Kidney (tissue), 14 donors: ENCODE data around the gene GRK6. TPM values are rescaled to one million over a fixed set of nuclear protein-coding genes. Genes with fewer than 3 reads are reported as not detected.

Experiments
- DNase-seq, 5 donors: peaks; one replicate each; pipeline ENCODE4 v3.0.0-alpha.2; 2013 to 2020
- FAIRE-seq: peaks from 2 replicates; lab custom pipeline; 2012; peaks lifted over from hg19 to GRCh38; lab: Jason Lieb, UNC
- H3K27ac ChIP-seq, 2 donors: one replicate each; pipeline ENCODE4 v1.7.0; 2013; ENCODE audit warnings: low read depth in 2 of 2, low read length in 2 of 2, inconsistent platforms in 1 of 2
- H3K27me3 ChIP-seq: one replicate; pipeline ENCODE4 v1.7.1; 2013; ENCODE audit warnings: low read length, inconsistent platforms; ENCODE audit not compliant: control insufficient read depth, insufficient read depth
- H3K36me3 ChIP-seq, 3 donors: one replicate each; pipeline versions ENCODE4 v1.7.0 to v1.7.1; 2013; ENCODE audit warnings: low read length in 3 of 3, control low read depth in 1 of 3, inconsistent platforms in 1 of 3; ENCODE audit not compliant: insufficient read depth in 3 of 3, control insufficient read depth in 2 of 3
- H3K4me1 ChIP-seq, 3 donors: one replicate each; pipeline versions ENCODE4 v1.7.0 to v1.7.1; 2013; ENCODE audit warnings: low read length in 3 of 3, inconsistent platforms in 1 of 3, low read depth in 1 of 3; ENCODE audit not compliant: control insufficient read depth in 2 of 3, insufficient read depth in 2 of 3
- H3K4me3 ChIP-seq, 3 donors: one replicate each; pipeline versions ENCODE4 v1.7.0 to v1.8.1; 2013; ENCODE audit warnings: low read length in 3 of 3, control low read depth in 1 of 3, inconsistent platforms in 1 of 3
- H3K9ac ChIP-seq, 3 donors: one replicate each; pipeline versions ENCODE4 v1.7.0 to v1.7.1; 2013; ENCODE audit warnings: low read length in 3 of 3, control low read depth in 1 of 3, inconsistent platforms in 1 of 3
- H3K9me3 ChIP-seq, 3 donors: one replicate each; pipeline versions ENCODE4 v1.7.0 to v1.7.1; 2013; ENCODE audit warnings: low read length in 3 of 3, control low read depth in 1 of 3, inconsistent platforms in 1 of 3; ENCODE audit not compliant: control insufficient read depth in 2 of 3, insufficient read depth in 1 of 3
- intact Hi-C: fragments of 100-400 bp; cut with DNase I; formaldehyde crosslinking; loops from one replicate; pipeline ENCODE4 v1.11.1; 2022
- polyA plus RNA-seq: library from polyadenylated mRNA; stranded (reverse); fragments of 350-450 nt; fragmentation: Illumina TruSeq; extraction: RNeasy Lipid Tissue Mini Kit (QIAGEN cat#74804); gene quantifications from one replicate; pipeline ENCODE4 v1.2.3, GENCODE V29; 2014; ENCODE audit warnings: low read depth, low replicate concordance; ENCODE audit not compliant: insufficient read depth
- total RNA-seq: library from RNA; stranded (reverse); fragmentation: NEBNext Ultra II Directional; extraction: Animal tissue kit (Norgen Biotek cat#: 25700); gene quantifications from one replicate; pipeline ENCODE4 v1.2.1, GENCODE V29; 2021
- TF ChIP-seq, protein P1 (sequence below): IDR thresholded peaks from 3 replicates; pipeline ENCODE4 v1.5.1; 2012; ENCODE audit warnings: mild to moderate bottlenecking, moderate library complexity, borderline replicate concordance; ENCODE audit not compliant: insufficient read depth; ENCODE audit errors: extremely low read depth
- donor health status: control.
- donor health status: control.
- donor health status: control.
- donor health status: control.
- donor health status: control.
- donor health status: DM: yes; HTN: yes; CAD: no.
- donor health status: Normal renal cell carcinoma (clear cell type).

The GRK6 gene
- total and polyA plus RNA-seq, 2 donors from 2014 or later, result 9.6 to 37.8 TPM

- no peak overlapping the region for H3K27ac ChIP-seq
Observed at GRCh38 chr5:177434942-177435738, 8.7 kb downstream of the GRK6 start.

GRCh38 chr5:177435847-177436536, 9.5 kb downstream of the GRK6 start:
- FAIRE-seq, result no peak

More at GRCh38 chr5:177434942-177435738, 8.7 kb downstream of the GRK6 start:
- peaks cover 2 to 13% (median 10%) of the 10 kb centered on the region in 3 donors for H3K36me3 ChIP-seq
- FAIRE-seq (no peak), DNase-seq (no peak)
- no peak overlapping the region for H3K9ac ChIP-seq
- H3K4me3 ChIP-seq, result no peak overlapping the region
- TF ChIP-seq, protein P1, sequence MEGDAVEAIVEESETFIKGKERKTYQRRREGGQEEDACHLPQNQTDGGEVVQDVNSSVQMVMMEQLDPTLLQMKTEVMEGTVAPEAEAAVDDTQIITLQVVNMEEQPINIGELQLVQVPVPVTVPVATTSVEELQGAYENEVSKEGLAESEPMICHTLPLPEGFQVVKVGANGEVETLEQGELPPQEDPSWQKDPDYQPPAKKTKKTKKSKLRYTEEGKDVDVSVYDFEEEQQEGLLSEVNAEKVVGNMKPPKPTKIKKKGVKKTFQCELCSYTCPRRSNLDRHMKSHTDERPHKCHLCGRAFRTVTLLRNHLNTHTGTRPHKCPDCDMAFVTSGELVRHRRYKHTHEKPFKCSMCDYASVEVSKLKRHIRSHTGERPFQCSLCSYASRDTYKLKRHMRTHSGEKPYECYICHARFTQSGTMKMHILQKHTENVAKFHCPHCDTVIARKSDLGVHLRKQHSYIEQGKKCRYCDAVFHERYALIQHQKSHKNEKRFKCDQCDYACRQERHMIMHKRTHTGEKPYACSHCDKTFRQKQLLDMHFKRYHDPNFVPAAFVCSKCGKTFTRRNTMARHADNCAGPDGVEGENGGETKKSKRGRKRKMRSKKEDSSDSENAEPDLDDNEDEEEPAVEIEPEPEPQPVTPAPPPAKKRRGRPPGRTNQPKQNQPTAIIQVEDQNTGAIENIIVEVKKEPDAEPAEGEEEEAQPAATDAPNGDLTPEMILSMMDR, result no peak
- H3K9me3 ChIP-seq, result no peaks in the 10 kb centered on the region
- intact Hi-C loops, result no loop called here
- H3K4me1 ChIP-seq, result no peaks in the 10 kb centered on the region
- no peaks in the 10 kb centered on the region for H3K27me3 ChIP-seq

GRCh38 chr5:177437623-177438022, 11.1 kb downstream of the GRK6 start:
- Histone ChIP-seq H3K4me1 (no peaks in the 10 kb centered on the region), H3K4me3 (no peak overlapping the region), H3K9ac (no peak overlapping the region), H3K27me3 (no peaks in the 10 kb centered on the region), H3K9me3 (no peaks in the 10 kb centered on the region), H3K27ac (no peak overlapping the region), H3K36me3 (peaks cover 2 to 13% (median 10%) of the 10 kb centered on the region in 3 donors)
- TF ChIP-seq, protein P1, result no peak
- no peak for FAIRE-seq
- intact Hi-C loops, result no loop called here
- DNase-seq, result no peak

More at GRCh38 chr5:177435847-177436536, 9.5 kb downstream of the GRK6 start:
- no peaks in the 10 kb centered on the region for H3K4me1 ChIP-seq
- intact Hi-C loops, result no loop called here
- no peak overlapping the region for H3K9ac ChIP-seq
- peaks cover 2 to 13% (median 10%) of the 10 kb centered on the region in 3 donors for H3K36me3 ChIP-seq
- no peaks in the 10 kb centered on the region for H3K27me3 ChIP-seq
- H3K9me3 ChIP-seq, result no peaks in the 10 kb centered on the region
- H3K27ac ChIP-seq, result no peak overlapping the region
- TF ChIP-seq, protein P1, result no peak
- DNase-seq, result no peak
- H3K4me3 ChIP-seq, result no peak overlapping the region
